ENCODE data around the gene RSAD1. TPM values are rescaled to one million over a fixed set of nuclear protein-coding genes. Genes with fewer than 3 reads are reported as not detected.

RSAD1 gene
- polyA plus RNA-seq, 1 of the 3 experiments (the other 2 are of a cell fraction), result 44.7 TPM

GRCh38 chr17:50499721-50500120 lies 21.1 kb downstream of the RSAD1 start:
- Histone ChIP-seq H3K4me2 (no peak overlapping the region), H3K27me3 (ENCODE audit: insufficient read depth) (no peaks in the 10 kb centered on the region), H3K9me2 (no peaks in the 10 kb centered on the region), H3K9me3 (no peaks in the 10 kb centered on the region), H3K4me1 (ENCODE audit: control insufficient read depth in 1 of 2, insufficient read depth in 2 of 2, low read depth in 1 of 2, low read length in 1 of 2) (no peaks in the 10 kb centered on the region), H3K4me3 (ENCODE audit: low read depth in 2 of 2, low read length in 1 of 2) (no peak overlapping the region), H3K9ac (no peak overlapping the region), H3K36me3 (replicated peaks in 1 of 2; ENCODE audit: control insufficient read depth in 1 of 2, insufficient read depth in 2 of 2, low read length in 1 of 2) (no peaks in the 10 kb centered on the region), H2AFZ (ENCODE audit: low read depth) (no peak overlapping the region), H3K27ac (ENCODE audit: low read depth in 2 of 2, low read length in 1 of 2) (no peak overlapping the region), H3F3A (replicated peaks; ENCODE audit: insufficient read depth) (peaks cover 10% of the 10 kb centered on the region), H3K79me2 (ENCODE audit: insufficient read depth) (no peaks in the 10 kb centered on the region), H4K20me1 (ENCODE audit: insufficient read depth) (no peaks in the 10 kb centered on the region)
- TF ChIP-seq RAD21 (IDR thresholded peaks at IDR 0.05; ENCODE audit: low read length) (no peak), PBX3 (IDR thresholded peaks at IDR 0.05) (no peak), IRF3 (IDR thresholded peaks at IDR 0.05; ENCODE audit: low read depth, low read length) (no peak), FOXM1 (IDR thresholded peaks at IDR 0.05; ENCODE audit: low read depth) (no peak), REST (IDR thresholded peaks at IDR 0.05; ENCODE audit: low read depth, low read length) (no peak)
- 86% methylated on average over 2 of the region's 2 CpGs for WGBS (ENCODE audit: low lambda C conversion rate)
- no peak for DNase-seq
- POLR2A ChIA-PET, result no interaction called here
- CTCF ChIA-PET, result interaction anchor here (1.9 to 13.3 kb wide), 3 partner anchors 7 to 22 kb away, joined by 13 to 183 read pairs (median 85); partner anchors contain the start of gene RSAD1

- ChIA-PET POLR2A (no interaction called here), CTCF (interaction anchor here (0.6 to 13.3 kb wide), 34 partner anchors 9 to 481 kb away, joined by 3 to 183 read pairs (median 4); partner anchors contain the start of genes RSAD1 and SPATA20)
- Histone ChIP-seq H4K20me1 (ENCODE audit: insufficient read depth) (no peaks in the 10 kb centered on the region), H3K9me3 (no peaks in the 10 kb centered on the region), H3K4me3 (ENCODE audit: low read depth in 2 of 2, low read length in 1 of 2) (no peak overlapping the region), H3K4me1 (ENCODE audit: control insufficient read depth in 1 of 2, insufficient read depth in 2 of 2, low read depth in 1 of 2, low read length in 1 of 2) (no peaks in the 10 kb centered on the region), H3F3A (replicated peaks; ENCODE audit: insufficient read depth) (peaks cover 10% of the 10 kb centered on the region), H3K4me2 (no peak overlapping the region), H3K79me2 (ENCODE audit: insufficient read depth) (no peaks in the 10 kb centered on the region), H2AFZ (ENCODE audit: low read depth) (no peak overlapping the region), H3K27ac (ENCODE audit: low read depth in 2 of 2, low read length in 1 of 2) (no peak overlapping the region), H3K9me2 (no peaks in the 10 kb centered on the region), H3K36me3 (replicated peaks in 1 of 2; ENCODE audit: control insufficient read depth in 1 of 2, insufficient read depth in 2 of 2, low read length in 1 of 2) (no peaks in the 10 kb centered on the region), H3K27me3 (ENCODE audit: insufficient read depth) (no peaks in the 10 kb centered on the region), H3K9ac (no peak overlapping the region)
- peak; percentile 55 for DNase-seq
- 31% methylated on average over 5 of the region's 5 CpGs for WGBS (ENCODE audit: low lambda C conversion rate)
- TF ChIP-seq MXI1 (IDR thresholded peaks at IDR 0.05; ENCODE audit: low read depth, low read length) (no peak), RAD21 (IDR thresholded peaks at IDR 0.05; ENCODE audit: low read length) (peak; percentile 53), GABPA (IDR thresholded peaks at IDR 0.05; ENCODE audit: low read depth) (no peak), CHD2 (IDR thresholded peaks at IDR 0.05; ENCODE audit: low read length, partially characterized antibody) (no peak)
- TF ChIP-seq, protein P1, sequence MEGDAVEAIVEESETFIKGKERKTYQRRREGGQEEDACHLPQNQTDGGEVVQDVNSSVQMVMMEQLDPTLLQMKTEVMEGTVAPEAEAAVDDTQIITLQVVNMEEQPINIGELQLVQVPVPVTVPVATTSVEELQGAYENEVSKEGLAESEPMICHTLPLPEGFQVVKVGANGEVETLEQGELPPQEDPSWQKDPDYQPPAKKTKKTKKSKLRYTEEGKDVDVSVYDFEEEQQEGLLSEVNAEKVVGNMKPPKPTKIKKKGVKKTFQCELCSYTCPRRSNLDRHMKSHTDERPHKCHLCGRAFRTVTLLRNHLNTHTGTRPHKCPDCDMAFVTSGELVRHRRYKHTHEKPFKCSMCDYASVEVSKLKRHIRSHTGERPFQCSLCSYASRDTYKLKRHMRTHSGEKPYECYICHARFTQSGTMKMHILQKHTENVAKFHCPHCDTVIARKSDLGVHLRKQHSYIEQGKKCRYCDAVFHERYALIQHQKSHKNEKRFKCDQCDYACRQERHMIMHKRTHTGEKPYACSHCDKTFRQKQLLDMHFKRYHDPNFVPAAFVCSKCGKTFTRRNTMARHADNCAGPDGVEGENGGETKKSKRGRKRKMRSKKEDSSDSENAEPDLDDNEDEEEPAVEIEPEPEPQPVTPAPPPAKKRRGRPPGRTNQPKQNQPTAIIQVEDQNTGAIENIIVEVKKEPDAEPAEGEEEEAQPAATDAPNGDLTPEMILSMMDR (IDR thresholded peaks at IDR 0.05), result peak; percentile 69
- TF ChIP-seq, protein P2, sequence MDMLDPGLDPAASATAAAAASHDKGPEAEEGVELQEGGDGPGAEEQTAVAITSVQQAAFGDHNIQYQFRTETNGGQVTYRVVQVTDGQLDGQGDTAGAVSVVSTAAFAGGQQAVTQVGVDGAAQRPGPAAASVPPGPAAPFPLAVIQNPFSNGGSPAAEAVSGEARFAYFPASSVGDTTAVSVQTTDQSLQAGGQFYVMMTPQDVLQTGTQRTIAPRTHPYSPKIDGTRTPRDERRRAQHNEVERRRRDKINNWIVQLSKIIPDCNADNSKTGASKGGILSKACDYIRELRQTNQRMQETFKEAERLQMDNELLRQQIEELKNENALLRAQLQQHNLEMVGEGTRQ (IDR thresholded peaks at IDR 0.05; ENCODE audit: borderline replicate concordance, low read depth, low read length), result no peak
These were observed 22.4 kb downstream of the RSAD1 start for GRCh38 chr17:50501054-50501453.

Measured in SK-N-SH (cell line).